GM10266 (cell line): ENCODE results near the gene BPIFB3.

ENCODE experiments used
- DNase-seq: peaks from one replicate; pipeline ENCODE4 v3.0.0; 2012; ENCODE audit errors: extremely low spot score
- TF ChIP-seq, protein P1 (sequence below): IDR thresholded peaks from 2 replicates; pipeline ENCODE4 v1.5.1; 2012; ENCODE audit warnings: mild to moderate bottlenecking, low read depth; ENCODE audit not compliant: control insufficient read depth, insufficient read depth; ENCODE audit errors: missing control alignments

BPIFB3 gene

DNA sequence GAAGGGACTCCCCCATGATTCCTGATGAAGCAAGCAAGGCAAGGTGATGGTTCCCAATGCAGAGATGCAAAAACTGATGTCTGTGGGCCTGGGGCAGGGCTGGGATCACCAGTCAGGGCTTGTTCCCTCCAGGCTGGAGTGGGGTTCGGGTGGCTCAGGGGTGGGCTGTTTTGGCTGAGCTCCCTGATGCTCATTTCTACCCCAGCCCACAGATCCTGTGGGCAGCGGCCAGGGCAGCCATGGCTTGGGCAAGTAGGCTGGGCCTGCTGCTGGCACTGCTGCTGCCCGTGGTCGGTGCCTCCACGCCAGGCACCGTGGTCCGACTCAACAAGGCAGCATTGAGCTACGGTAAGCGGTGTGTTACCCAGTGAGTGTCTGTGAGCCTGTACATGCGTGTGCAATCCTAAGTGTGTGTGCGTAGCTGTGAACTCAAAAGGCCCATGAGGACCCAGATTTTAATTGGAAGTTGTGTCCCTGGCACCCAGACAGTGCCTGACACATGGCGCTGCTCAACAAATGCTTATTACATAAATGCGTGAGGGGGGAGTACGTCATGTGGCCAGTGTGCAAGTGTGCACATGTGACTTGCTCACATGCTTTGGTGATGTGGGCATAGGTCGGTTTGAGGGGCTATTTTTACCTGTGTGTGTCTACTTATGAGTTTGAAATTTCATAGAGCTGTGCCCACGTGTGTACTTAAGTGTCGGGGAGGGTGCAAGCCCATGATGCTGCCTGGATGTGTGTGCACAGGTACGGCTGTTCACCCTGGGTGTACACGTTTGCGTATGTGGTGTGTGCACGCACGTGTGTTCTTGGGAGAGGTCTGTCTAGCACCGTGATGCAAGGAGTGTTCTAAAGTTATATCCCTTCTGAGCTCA is 45.1 kb upstream of the BPIFB3 start:
- TF ChIP-seq, protein P1, sequence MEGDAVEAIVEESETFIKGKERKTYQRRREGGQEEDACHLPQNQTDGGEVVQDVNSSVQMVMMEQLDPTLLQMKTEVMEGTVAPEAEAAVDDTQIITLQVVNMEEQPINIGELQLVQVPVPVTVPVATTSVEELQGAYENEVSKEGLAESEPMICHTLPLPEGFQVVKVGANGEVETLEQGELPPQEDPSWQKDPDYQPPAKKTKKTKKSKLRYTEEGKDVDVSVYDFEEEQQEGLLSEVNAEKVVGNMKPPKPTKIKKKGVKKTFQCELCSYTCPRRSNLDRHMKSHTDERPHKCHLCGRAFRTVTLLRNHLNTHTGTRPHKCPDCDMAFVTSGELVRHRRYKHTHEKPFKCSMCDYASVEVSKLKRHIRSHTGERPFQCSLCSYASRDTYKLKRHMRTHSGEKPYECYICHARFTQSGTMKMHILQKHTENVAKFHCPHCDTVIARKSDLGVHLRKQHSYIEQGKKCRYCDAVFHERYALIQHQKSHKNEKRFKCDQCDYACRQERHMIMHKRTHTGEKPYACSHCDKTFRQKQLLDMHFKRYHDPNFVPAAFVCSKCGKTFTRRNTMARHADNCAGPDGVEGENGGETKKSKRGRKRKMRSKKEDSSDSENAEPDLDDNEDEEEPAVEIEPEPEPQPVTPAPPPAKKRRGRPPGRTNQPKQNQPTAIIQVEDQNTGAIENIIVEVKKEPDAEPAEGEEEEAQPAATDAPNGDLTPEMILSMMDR: no peak
- no peak for DNase-seq

DNA sequence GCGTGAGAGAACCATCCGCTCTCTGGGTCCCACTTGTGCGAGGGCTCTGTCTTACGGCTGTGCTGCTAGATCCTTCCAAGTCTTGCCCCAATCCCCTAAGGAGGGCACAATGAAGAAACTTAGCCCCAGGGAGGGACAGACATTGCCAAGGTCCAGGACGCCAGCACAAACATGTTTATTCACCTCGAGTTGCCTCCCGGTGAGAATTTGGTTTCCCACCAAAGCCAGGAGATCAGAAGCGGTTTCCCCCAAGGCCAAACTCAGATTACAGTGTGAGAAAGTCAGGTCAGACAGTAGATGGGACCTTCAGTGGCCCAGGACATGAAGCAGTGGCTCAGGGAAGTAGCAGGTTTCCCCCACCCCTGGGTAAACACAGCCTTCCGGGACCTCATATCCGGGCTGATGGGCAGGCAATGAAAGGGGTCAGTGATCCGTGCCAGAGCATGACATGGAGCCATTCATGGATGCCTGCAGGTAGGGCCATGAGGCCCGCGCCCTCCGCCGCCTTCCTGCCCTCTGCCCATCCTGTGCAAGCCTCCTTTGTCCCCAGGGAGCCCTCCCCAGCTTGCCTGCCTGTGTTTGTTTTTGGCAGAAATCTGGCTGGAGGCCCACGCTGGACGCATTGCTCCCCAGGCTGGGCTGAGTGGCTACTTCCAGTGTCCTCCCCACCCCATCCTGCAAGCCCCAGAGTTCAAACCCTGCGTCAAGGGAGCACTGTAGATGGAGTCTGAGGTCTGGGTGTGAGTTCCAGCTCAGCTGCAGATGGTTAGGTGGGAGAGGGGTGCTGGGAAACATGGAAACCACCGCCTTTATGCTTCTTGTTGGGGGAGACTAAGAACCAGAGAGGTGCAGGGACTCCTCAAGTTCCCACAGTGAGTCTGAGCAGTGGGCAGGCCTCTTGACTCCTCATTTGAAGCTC is 44.2 kb upstream of the BPIFB3 start:
- no peak for DNase-seq
- TF ChIP-seq, protein P1: no peak

DNA sequence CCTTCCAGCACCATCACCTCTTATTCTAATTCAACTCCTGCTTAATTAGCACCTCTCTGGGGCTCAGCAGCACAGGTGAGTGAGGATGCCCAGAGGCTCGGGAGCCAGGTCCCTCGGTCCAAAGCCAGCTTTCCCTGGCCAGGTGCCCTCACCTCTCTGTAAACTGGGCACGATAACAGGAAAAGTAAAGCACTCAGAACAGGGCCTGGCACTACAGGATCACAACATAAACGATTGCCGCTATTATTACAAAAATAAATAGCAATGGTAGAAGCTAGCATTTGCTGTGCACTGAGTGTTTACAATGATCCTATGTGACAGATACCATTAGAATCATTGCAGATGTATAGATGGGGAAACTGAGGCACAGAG is 43.6 kb upstream of the BPIFB3 start:
- no peak for DNase-seq
- TF ChIP-seq, protein P1: no peak

DNA sequence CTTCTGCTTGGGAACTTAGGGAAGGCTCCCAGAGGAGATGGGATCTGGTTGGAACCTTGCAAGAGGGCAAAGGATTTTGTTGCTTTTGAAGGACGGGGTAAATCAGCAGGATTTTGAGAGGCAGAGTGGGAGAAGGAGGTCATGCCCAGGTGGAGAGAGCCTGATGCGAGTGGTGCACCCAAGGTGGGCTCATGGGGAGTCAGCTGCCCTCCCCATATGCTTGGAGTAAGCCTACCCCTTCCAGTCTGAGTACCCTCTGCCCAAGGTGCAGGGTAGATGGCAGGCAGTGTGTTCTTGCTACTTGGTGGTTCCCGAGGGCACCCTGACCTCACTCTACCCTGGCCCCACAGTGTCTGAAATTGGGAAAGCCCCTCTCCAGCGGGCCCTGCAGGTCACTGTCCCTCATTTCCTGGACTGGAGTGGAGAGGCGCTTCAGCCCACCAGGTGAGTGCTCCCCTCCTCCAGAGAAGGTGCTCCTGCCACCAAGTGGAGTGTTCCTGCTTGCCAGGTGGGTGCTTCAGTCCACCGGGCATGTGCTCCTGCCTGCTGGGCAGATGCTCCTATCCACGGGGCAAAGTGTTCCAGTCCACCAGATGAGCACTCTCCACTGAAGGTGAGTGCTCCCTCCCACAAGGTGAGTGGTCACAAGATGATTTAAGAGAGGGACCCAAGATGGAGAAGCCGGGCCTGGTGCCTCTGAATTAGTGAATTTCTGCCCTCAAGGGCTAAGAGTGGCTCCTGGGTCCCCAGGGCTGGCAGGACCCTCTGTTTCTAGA is 42.8 kb upstream of the BPIFB3 start:
- DNase-seq: no peak
- TF ChIP-seq, protein P1: no peak

DNA sequence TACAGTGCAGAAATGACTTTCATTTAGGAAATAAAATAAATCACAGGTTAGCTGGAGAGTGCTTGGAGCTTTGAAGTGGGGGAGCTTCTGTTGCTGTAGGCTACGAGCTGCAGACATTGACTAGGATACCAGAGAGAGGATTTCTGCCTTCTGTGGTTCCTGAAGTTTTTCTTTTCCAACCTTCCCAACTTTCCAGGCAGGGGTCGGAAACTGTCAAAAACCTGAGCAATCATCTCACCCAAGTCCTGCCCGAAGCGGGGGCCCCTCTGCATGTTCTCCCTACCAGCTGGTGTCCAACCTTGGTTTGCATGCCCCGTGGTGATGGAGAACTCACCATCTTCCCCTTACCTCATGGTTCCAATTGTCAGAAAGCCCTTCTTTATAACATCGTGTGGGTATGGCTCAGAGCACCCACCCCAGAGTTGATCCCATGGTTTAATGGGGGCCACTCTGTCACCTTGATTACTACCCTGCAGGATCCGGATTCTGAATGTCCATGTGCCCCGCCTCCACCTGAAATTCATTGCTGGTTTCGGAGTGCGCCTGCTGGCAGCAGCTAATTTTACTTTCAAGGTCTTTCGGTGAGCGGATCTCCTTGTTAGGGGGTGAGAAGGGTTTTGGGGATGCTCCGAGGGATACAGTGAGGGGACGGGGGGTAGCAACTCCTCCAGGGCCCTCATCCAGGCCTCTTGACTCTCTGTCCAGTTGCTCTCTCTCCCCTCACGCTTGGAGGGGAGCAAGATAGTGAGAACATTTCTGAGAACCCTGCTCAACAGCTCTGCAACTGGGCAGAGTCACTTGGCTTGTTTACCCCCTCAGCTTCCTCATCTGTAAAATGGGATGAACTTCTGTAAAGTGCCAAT is 41.1 kb upstream of the BPIFB3 start:
- no peak for DNase-seq
- TF ChIP-seq, protein P1: no peak

DNA sequence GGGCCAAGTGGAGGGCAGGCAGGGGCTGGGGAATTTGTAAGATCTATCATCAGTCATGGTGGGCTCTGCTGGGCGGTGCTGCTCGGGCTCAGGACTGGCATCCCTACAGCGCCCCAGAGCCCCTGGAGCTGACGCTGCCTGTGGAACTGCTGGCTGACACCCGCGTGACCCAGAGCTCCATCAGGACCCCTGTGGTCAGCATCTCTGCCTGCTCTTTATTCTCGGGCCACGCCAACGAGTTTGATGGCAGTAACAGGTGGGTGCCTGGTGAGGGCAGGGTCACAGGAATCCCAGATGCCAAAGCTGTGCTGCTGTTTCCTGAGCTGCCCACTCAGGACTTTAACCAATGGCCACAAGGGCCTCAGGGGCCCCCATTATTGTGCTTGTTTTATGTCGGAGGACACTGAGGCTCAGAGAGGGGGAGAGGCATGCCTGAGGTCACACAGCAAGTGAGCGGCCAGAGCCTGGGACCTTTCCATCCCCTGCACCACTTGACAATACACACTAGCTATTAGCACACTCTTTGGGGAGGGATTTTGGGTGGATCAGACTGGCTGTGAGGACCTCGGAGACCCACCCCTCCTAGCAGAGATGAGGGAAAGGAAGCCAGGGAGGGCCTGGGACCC is 39.9 kb upstream of the BPIFB3 start:
- TF ChIP-seq, protein P1: no peak
- no peak for DNase-seq
